ENCODE results near the gene OTOGL.
"Not testable (repeated sequence)": the region's sequence is repeated elsewhere in the genome, so short reads cannot be mapped to it uniquely, and the experiment has no call there.

OTOGL gene

GRCh38 chr12:80218925-80219324, 119.6 kb downstream of the OTOGL start:
- DNase-seq: not testable (repeated sequence)

- no peak for DNase-seq
These were observed 120.0 kb downstream of the OTOGL start for GRCh38 chr12:80219345-80219744.

- no peak for DNase-seq
These were observed 122.9 kb downstream of the OTOGL start for GRCh38 chr12:80222261-80222660.

- no peak for DNase-seq
These were observed 127.2 kb downstream of the OTOGL start for GRCh38 chr12:80226576-80226975.

GRCh38 chr12:80227904-80228303, 128.6 kb downstream of the OTOGL start:
- DNase-seq: not testable (repeated sequence)

GRCh38 chr12:80230068-80230467, 130.7 kb downstream of the OTOGL start:
- no peak for DNase-seq

GRCh38 chr12:80232837-80233236, 133.5 kb downstream of the OTOGL start:
- DNase-seq: no peak

- DNase-seq: no peak
These were observed 134.6 kb downstream of the OTOGL start for GRCh38 chr12:80233926-80234325.

GRCh38 chr12:80234667-80235066, 135.3 kb downstream of the OTOGL start:
- no peak for DNase-seq

- DNase-seq: no peak
These were observed 136.6 kb downstream of the OTOGL start for GRCh38 chr12:80235944-80236343.

GRCh38 chr12:80239867-80240266, 140.5 kb downstream of the OTOGL start:
- DNase-seq: no peak

GRCh38 chr12:80241576-80242273, 142.4 kb downstream of the OTOGL start:
- no peak for DNase-seq

GRCh38 chr12:80242321-80242720, 143.0 kb downstream of the OTOGL start:
- DNase-seq: no peak

- DNase-seq: not testable (repeated sequence)
These were observed 150.2 kb downstream of the OTOGL start for GRCh38 chr12:80249581-80249980.

GRCh38 chr12:80257920-80258319, 158.6 kb downstream of the OTOGL start:
- DNase-seq: no peak

- DNase-seq: no peak
These were observed 160.9 kb downstream of the OTOGL start for GRCh38 chr12:80260269-80260668.

- DNase-seq: no peak
These were observed 162.1 kb downstream of the OTOGL start for GRCh38 chr12:80261403-80261802.

GRCh38 chr12:80262346-80262745, 163.0 kb downstream of the OTOGL start:
- DNase-seq: no peak

GRCh38 chr12:80262771-80263170, 163.4 kb downstream of the OTOGL start:
- no peak for DNase-seq

GRCh38 chr12:80264386-80264785, 165.0 kb downstream of the OTOGL start:
- DNase-seq: no peak

GRCh38 chr12:80264891-80265290, 165.6 kb downstream of the OTOGL start:
- DNase-seq: no peak

- no peak for DNase-seq
These were observed 169.8 kb downstream of the OTOGL start for GRCh38 chr12:80268924-80269749.

All from hypothalamus (tissue), 51 donors.